Fibroblast of skin of left quadriceps (primary cell): ENCODE data around the gene LDB3.

Experiments used
- DNase-seq, 2 experiments: peaks; one replicate each; pipeline ENCODE4 v3.0.0-alpha.2; 2013; ENCODE audit warnings: low read depth in 2 of 2

LDB3 gene

GRCh38 chr10:86651021-86651471 lies 17.3 kb upstream of the LDB3 start:
- DNase-seq = no peak

GRCh38 chr10:86651631-86652331 lies 16.5 kb upstream of the LDB3 start:
- DNase-seq = no peak

- no peak for DNase-seq
Observed at GRCh38 chr10:86652361-86653202, 15.7 kb upstream of the LDB3 start.

- DNase-seq = no peak
Observed at GRCh38 chr10:86653379-86653778, 14.9 kb upstream of the LDB3 start.

GRCh38 chr10:86653987-86654386 lies 14.3 kb upstream of the LDB3 start:
- no peak for DNase-seq

GRCh38 chr10:86654411-86655172 lies 13.7 kb upstream of the LDB3 start, which contains the start of gene OPN4:
TSS of gene OPN4 (plus strand) at chr10:86654547. CDS start at chr10:86654784, 237 bp downstream.
- no peak for DNase-seq

- no peak for DNase-seq
Observed at GRCh38 chr10:86655173-86655540, 13.2 kb upstream of the LDB3 start.

- no peak for DNase-seq
Observed at GRCh38 chr10:86655596-86655995, 12.7 kb upstream of the LDB3 start.

GRCh38 chr10:86657011-86657395 lies 11.3 kb upstream of the LDB3 start:
- DNase-seq = no peak

- DNase-seq = no peak
Observed at GRCh38 chr10:86657396-86658011, 10.8 kb upstream of the LDB3 start.

- DNase-seq = no peak
Observed at GRCh38 chr10:86658261-86658741, 10.0 kb upstream of the LDB3 start.

GRCh38 chr10:86658751-86659150 lies 9.6 kb upstream of the LDB3 start:
- DNase-seq = no peak

- DNase-seq = no peak
Observed at GRCh38 chr10:86659161-86659691, 9.1 kb upstream of the LDB3 start.

GRCh38 chr10:86659721-86660453 lies 8.4 kb upstream of the LDB3 start:
- no peak for DNase-seq

- no peak for DNase-seq
Observed at GRCh38 chr10:86661161-86662025, 6.9 kb upstream of the LDB3 start.

- DNase-seq = no peak
Observed at GRCh38 chr10:86662186-86663045, 5.9 kb upstream of the LDB3 start.

- DNase-seq = no peak
Observed at GRCh38 chr10:86663046-86663345, 5.3 kb upstream of the LDB3 start.

- no peak for DNase-seq
Observed at GRCh38 chr10:86663576-86664339, 4.6 kb upstream of the LDB3 start.
